K562 (cell line): Measurements from ENCODE around the gene PDE2A. TPM values are rescaled to one million over a fixed set of nuclear protein-coding genes. Genes with fewer than 3 reads are reported as not detected.

Source experiments
- ATAC-seq: fragments of 200-7000 bp; cut with Tn5 transposase; 3 replicates; pipeline ENCODE4 v1.9.1; 2020; ENCODE audit warnings: moderate library complexity
- BruUV-seq: library from RNA; stranded (reverse); fragments of 400-500 nt; replicated peaks from 2 replicates; lab custom pipeline; 2021; lab: Mats Ljungman, UMichigan
- CTCF ChIA-PET: fragments of 300-600 bp; formaldehyde crosslinking; extraction: SDS; loops from one replicate; lab custom pipeline; 2021; ENCODE audit warnings: low intra/inter-chr PET ratio; lab: Yijun Ruan, JAX
- POLR2A ChIA-PET: fragments of 300-600, 350-650 bp; sonication (Branson Sonifier 250); formaldehyde crosslinking; extraction: SDS; loops from one replicate; lab custom pipeline; 2021; ENCODE audit warnings: antibody characterized with exemption, inconsistent platforms; lab: Yijun Ruan, JAX
- DNase-seq, 4 experiments: peaks; one replicate each; pipeline versions ENCODE4 v3.0.0 to v3.0.0-alpha.2; 2011 to 2018; ENCODE audit warnings: low spot score in 3 of 4, mixed read lengths in 3 of 4; ENCODE audit errors: extremely low read depth in 1 of 4
- FAIRE-seq: peaks from 2 replicates; lab custom pipeline; 2011; peaks lifted over from hg19 to GRCh38; lab: Jason Lieb, UNC
- H2AFZ ChIP-seq: 2 replicates; pipeline ENCODE4 v1.6.0; 2011; ENCODE audit warnings: low read depth, low read length, control low read depth, inconsistent platforms
- H3K27ac ChIP-seq: fragments of 200-600 bp; 3 replicates; pipeline ENCODE4 v1.8.0; 2011; ENCODE audit warnings: low read depth, mild to moderate bottlenecking, control low read depth, inconsistent platforms, low read length, moderate library complexity, mixed read lengths; ENCODE audit errors: extremely low read depth
- H3K27me3 ChIP-seq, 2 experiments: fragments of 300-600 bp in 1 of 2; 2 replicates in 1 of 2; 3 replicates in 1 of 2; pipeline versions ENCODE4 v1.6.0 to v1.8.0; 2011; ENCODE audit warnings: inconsistent platforms in 2 of 2, low read length in 2 of 2, mild to moderate bottlenecking in 1 of 2, mixed read lengths in 1 of 2, moderate library complexity in 1 of 2; ENCODE audit not compliant: control insufficient read depth in 2 of 2, insufficient read depth in 2 of 2
- H3K36me3 ChIP-seq: fragments of 300-600 bp; 3 replicates; pipeline ENCODE4 v1.8.0; 2011; ENCODE audit warnings: mild to moderate bottlenecking, low read length, inconsistent platforms; ENCODE audit not compliant: control insufficient read depth, insufficient read depth
- H3K4me1 ChIP-seq, 2 experiments: fragments of 200-600 bp in 1 of 2; replicated peaks in 1 of 2; 2 replicates in 1 of 2; 3 replicates in 1 of 2; pipeline versions ENCODE4 v1.5.1 to v1.8.0; 2011; ENCODE audit warnings: inconsistent platforms in 2 of 2, low read length in 2 of 2, mild to moderate bottlenecking in 1 of 2, mixed read lengths in 1 of 2, moderate library complexity in 1 of 2; ENCODE audit not compliant: control insufficient read depth in 2 of 2, insufficient read depth in 2 of 2
- H3K4me2 ChIP-seq: 2 replicates; pipeline ENCODE4 v1.6.1; 2011; ENCODE audit warnings: low read length, control low read depth, inconsistent platforms, mixed read lengths; ENCODE audit not compliant: insufficient read depth
- H3K4me3 ChIP-seq: fragments of 200-600 bp; sonication (generic), shearing (Covaris generic); 2 replicates; pipeline ENCODE4 v1.5.1; 2016; ENCODE audit warnings: control low read depth, inconsistent platforms
- H3K79me2 ChIP-seq: fragments of 200-600 bp; 3 replicates; pipeline ENCODE4 v1.8.0; 2011; ENCODE audit warnings: low read length, inconsistent platforms; ENCODE audit not compliant: control insufficient read depth, insufficient read depth
- H3K9ac ChIP-seq, 2 experiments: 2 replicates each; pipeline versions ENCODE4 v1.6.0 to v1.6.1; 2011; ENCODE audit warnings: low read depth in 2 of 2, low read length in 2 of 2, control low read depth in 1 of 2, inconsistent platforms in 1 of 2, mild to moderate bottlenecking in 1 of 2, mixed read lengths in 1 of 2; ENCODE audit not compliant: insufficient read depth in 1 of 2
- H3K9me1 ChIP-seq: one replicate; pipeline ENCODE4 v1.6.0; 2011; ENCODE audit warnings: inconsistent platforms, mild to moderate bottlenecking, low read length, moderate library complexity; ENCODE audit not compliant: control insufficient read depth, insufficient read depth
- H3K9me3 ChIP-seq: replicated peaks from 2 replicates; pipeline ENCODE4 v1.5.1; 2011; ENCODE audit warnings: low read depth, low read length, inconsistent platforms; ENCODE audit not compliant: control insufficient read depth, insufficient read depth
- H4K20me1 ChIP-seq: replicated peaks from 2 replicates; pipeline ENCODE4 v1.6.1; 2011; ENCODE audit warnings: low read length, inconsistent platforms, mixed read lengths; ENCODE audit not compliant: control insufficient read depth, insufficient read depth
- CBFA2T3 ChIP-seq: fragments of 450-650 bp; IDR thresholded peaks from 2 replicates; pipeline ENCODE4 v1.6.1; 2017
- CBX2 ChIP-seq: fragments of 200-600 bp; sonication (generic); IDR thresholded peaks from one replicate; pipeline ENCODE4 v1.6.1; 2012; ENCODE audit warnings: mild to moderate bottlenecking, low read length, inconsistent platforms; ENCODE audit not compliant: insufficient read depth, poor library complexity, severe bottlenecking
- CTBP1 ChIP-seq: fragments of 450-650 bp; IDR thresholded peaks from 2 replicates; pipeline ENCODE4 v1.6.1; 2016; ENCODE audit warnings: borderline replicate concordance
- POLR2G ChIP-seq: fragments of 200-400 bp; formaldehyde crosslinking; IDR thresholded peaks from 2 replicates; pipeline ENCODE4 v1.6.1; 2017; ENCODE audit warnings: low read depth, mild to moderate bottlenecking, antibody characterized with exemption, low read length, moderate library complexity
- PRMT5 ChIP-seq: sonication (generic); formaldehyde crosslinking; IDR thresholded peaks from 2 replicates; pipeline ENCODE4 v1.5.0; 2020; ENCODE audit warnings: missing genetic modification reagents
- RUNX1 ChIP-seq: sonication (generic); IDR thresholded peaks from 2 replicates; pipeline ENCODE4 v1.6.1; 2016; ENCODE audit warnings: antibody characterized with exemption, low read depth
- SRSF3 ChIP-seq: fragments of 200-400 bp; formaldehyde crosslinking; IDR thresholded peaks from 2 replicates; pipeline ENCODE4 v1.6.1; 2016; ENCODE audit warnings: mild to moderate bottlenecking, low read length, moderate library complexity; ENCODE audit not compliant: insufficient read depth
- ZKSCAN3 ChIP-seq: fragments of 250-450 bp; sonication (Bioruptor Pico); IDR thresholded peaks from 2 replicates; pipeline ENCODE4 v1.4.0; 2020
- WGBS: fragments of 100-300 bp; shearing (Covaris generic); methylation state at CpG from one replicate; pipeline ENCODE4 v1.1.6; 2016; ENCODE audit warnings: low coverage, mixed read lengths; ENCODE audit not compliant: insufficient coverage; ENCODE audit errors: missing lambda C conversion rate; 5-methylcytosine and 5-hydroxymethylcytosine counted together
- in situ Hi-C: fragments of 300-500 bp; cut with MboI; formaldehyde crosslinking; loops from 4 replicates; pipeline ENCODE4 v1.15.0; 2018; ENCODE audit warnings: inconsistent platforms, mixed read lengths
- intact Hi-C: fragments of 100-400 bp; cut with micrococcal nuclease; formaldehyde crosslinking; loops from 2 replicates; pipeline ENCODE4 v1.14.2; 2022
- polyA plus RNA-seq, 8 experiments: library from polyadenylated mRNA; depleted of rRNA in 4 of 8; stranded (reverse) in 5 of 8; unstranded in 3 of 8; fragments of >200 nt; fragmentation: Nextera tagmentation in 2 of 8; fragmentation: Illumina TruSeq in 1 of 8; extraction: Ambion mirVana in 2 of 8; extraction: Trizol in 1 of 8; gene quantifications; 2 replicates each; pipeline versions ENCODE4 v1.2.1 to v1.2.3, GENCODE V29; 2011 to 2014; ENCODE audit warnings: inconsistent platforms in 1 of 8, missing spikeins in 1 of 8
- total RNA-seq, 7 experiments: library from RNA; depleted of rRNA in 6 of 7; stranded (reverse); fragments of >200 nt in 6 of 7; fragmentation: Illumina TruSeq in 2 of 7; extraction: Trizol in 2 of 7; gene quantifications; 2 replicates each; pipeline versions ENCODE4 v1.2.1 to v1.2.3, GENCODE V29; 2011 to 2021; ENCODE audit warnings: low replicate concordance in 1 of 7
- TF ChIP-seq, protein P1 (sequence below): sonication (generic); formaldehyde crosslinking; IDR thresholded peaks from 2 replicates; pipeline ENCODE4 v1.8.0; 2022; ENCODE audit warnings: missing genetic modification reagents, mild to moderate bottlenecking, moderate library complexity, borderline replicate concordance
- TF ChIP-seq, protein P2 (sequence below), 2 experiments: fragments of 450-650 bp in 1 of 2; IDR thresholded peaks; 2 replicates each; pipeline ENCODE4 v1.6.1; 2011 to 2017; ENCODE audit warnings: low read depth in 2 of 2, antibody characterized with exemption in 1 of 2, borderline replicate concordance in 1 of 2, low read length in 1 of 2, mild to moderate bottlenecking in 1 of 2, mixed read lengths in 1 of 2; ENCODE audit not compliant: control insufficient read depth in 1 of 2

Gene PDE2A
- total and polyA plus RNA-seq, 9 of the 15 experiments (the other 6 are each of a cell fraction or from before 2014, with no cell fraction given): 0.07 to 15.2 (median 1.6) TPM; not detected in 1

DNA sequence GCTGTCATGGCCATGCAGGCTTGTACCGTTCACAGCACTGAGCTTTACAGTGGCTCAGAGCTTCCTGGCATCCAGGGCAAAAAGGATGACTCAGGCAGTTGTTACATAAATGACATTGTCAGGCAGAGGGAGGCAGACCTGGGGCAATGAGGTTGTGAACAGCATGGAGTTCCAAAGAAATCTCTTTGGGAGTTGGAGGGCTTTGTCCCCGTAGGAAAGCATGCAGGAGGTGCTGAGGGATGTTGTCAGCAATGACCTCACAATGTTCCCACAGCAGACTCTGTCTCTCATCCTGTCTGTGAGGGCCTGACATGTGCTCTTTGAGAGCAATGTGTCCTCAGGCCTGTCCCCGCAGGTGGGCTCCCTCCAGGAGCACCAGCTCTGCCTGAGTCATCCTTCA lies 25.9 kb upstream of the PDE2A start (continued):
- TF ChIP-seq, protein P1, sequence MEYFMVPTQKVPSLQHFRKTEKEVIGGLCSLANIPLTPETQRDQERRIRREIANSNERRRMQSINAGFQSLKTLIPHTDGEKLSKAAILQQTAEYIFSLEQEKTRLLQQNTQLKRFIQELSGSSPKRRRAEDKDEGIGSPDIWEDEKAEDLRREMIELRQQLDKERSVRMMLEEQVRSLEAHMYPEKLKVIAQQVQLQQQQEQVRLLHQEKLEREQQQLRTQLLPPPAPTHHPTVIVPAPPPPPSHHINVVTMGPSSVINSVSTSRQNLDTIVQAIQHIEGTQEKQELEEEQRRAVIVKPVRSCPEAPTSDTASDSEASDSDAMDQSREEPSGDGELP (CRISPR knock-in tag): no peak
- TF ChIP-seq CBFA2T3: no peak
- TF ChIP-seq, protein P2, sequence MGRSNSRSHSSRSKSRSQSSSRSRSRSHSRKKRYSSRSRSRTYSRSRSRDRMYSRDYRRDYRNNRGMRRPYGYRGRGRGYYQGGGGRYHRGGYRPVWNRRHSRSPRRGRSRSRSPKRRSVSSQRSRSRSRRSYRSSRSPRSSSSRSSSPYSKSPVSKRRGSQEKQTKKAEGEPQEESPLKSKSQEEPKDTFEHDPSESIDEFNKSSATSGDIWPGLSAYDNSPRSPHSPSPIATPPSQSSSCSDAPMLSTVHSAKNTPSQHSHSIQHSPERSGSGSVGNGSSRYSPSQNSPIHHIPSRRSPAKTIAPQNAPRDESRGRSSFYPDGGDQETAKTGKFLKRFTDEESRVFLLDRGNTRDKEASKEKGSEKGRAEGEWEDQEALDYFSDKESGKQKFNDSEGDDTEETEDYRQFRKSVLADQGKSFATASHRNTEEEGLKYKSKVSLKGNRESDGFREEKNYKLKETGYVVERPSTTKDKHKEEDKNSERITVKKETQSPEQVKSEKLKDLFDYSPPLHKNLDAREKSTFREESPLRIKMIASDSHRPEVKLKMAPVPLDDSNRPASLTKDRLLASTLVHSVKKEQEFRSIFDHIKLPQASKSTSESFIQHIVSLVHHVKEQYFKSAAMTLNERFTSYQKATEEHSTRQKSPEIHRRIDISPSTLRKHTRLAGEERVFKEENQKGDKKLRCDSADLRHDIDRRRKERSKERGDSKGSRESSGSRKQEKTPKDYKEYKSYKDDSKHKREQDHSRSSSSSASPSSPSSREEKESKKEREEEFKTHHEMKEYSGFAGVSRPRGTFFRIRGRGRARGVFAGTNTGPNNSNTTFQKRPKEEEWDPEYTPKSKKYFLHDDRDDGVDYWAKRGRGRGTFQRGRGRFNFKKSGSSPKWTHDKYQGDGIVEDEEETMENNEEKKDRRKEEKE (IDR thresholded peaks at IDR 0.05; ENCODE audit: borderline replicate concordance in 1 of 2, control insufficient read depth in 1 of 2, low read depth in 2 of 2, low read length in 1 of 2): no peak
- TF ChIP-seq, all 486 proteins: peak for 0

DNA sequence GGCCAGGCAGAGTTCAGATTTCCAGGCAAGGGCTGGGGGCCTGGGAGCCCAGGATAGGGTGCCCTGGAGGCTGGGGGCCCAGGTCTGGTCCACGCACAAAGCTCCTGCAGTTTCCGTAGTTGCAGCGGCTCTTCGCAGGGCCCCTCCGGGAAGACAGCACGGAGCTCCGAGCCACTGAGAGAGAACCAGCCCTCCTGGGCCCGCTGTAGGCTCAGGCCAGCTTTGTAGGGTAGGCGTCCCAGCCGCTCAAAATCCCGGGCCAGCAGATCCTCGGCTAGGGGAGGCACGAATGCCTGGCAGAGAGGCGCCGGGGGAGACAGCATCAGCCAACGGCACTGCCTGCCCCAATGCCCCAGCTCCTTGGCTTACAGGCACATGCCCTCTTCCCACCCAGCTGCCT lies 23.6 kb upstream of the PDE2A start:
- Histone ChIP-seq H3K4me3 (no peak overlapping the region), H3K36me3 (peaks cover 90% of the 10 kb centered on the region; the same call in 2 of the 3 replicates), H3K9me3 (no peaks in the 10 kb centered on the region), H2AFZ (no peak overlapping the region), H3K9ac (peak overlapping the region in 1 of 2 experiments; percentile 32; a peak in 1 of 4 replicates), H3K27me3 (no peaks in the 10 kb centered on the region), H3K79me2 (no peaks in the 10 kb centered on the region; the same call in 2 of the 3 replicates), H3K9me1 (peaks cover 15% of the 10 kb centered on the region), H3K27ac (no peak overlapping the region), H4K20me1 (peaks cover 3% of the 10 kb centered on the region; the same call in 1 of the 2 replicates), H3K4me2 (no peak overlapping the region), H3K4me1 (peaks cover 8 to 27% of the 10 kb centered on the region in 2 experiments; a peak in 4 of 5 replicates)
- TF ChIP-seq SRSF3 (no peak), RUNX1 (no peak), CBX2 (no peak), CTBP1 (no peak), POLR2G (peak; percentile 18; the same call in 1 of the 2 replicates), PRMT5 (CRISPR knock-in tag) (no peak), ZKSCAN3 (no peak)
- ChIA-PET CTCF (no interaction called here), POLR2A (interaction anchor here (0.6 to 1.4 kb wide), 5 partner anchors 9 to 278 kb away, joined by 3 to 4 read pairs (median 3); no protein-coding TSS in a partner anchor)
- in situ Hi-C loops: no loop called here
- no TSS peak for BruUV-seq
- no peak for DNase-seq
- intact Hi-C loops: no loop called here
- no peak for FAIRE-seq
- no peak for ATAC-seq
- 83% methylated on average over 12 of the region's 16 CpGs for WGBS
